Measurements from ENCODE around the gene DDX39B.

Gene DDX39B

DNA sequence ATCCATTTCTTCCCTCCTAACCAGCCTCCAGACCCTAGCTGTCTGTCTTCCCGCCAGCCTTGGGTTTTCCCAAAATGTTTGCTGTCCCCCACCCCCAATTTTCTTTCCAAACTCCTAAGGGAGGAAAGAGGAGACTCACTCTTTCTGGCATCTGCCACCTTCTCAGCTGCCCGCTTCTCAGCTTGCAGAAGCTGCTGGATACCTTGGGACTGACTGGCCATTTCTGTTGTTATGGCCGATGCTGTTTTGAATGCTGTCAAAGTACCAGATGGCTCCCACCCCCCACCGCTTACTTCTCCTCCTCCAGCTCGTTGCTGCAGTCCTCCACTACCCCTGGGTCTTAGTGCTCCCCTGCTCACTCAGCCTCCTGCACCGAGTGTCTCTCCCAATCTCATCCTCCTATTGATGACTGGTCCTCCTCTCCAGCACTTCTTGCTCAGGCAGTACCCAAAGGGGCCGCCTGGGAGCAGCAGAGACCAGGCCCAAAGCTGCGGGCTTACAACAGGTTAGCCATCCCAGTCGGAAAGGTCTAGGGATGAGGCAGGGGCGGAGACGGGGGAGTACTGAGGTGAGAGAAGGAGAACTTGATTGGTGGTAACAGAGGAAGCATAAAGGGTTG lies 4.6 kb upstream of the DDX39B start, which contains the start of gene ATP6V1G2:
Gene ATP6V1G2 (minus strand): TSS at position 270 of the 619 bp plus-strand sequence. CDS start 49 bp downstream, at position 221.
- in situ Hi-C loops (cut with MboI; ENCODE audit: low pct_unique_long_range_greater_than_20kb, low sequenced_read_pairs, unreplicated experiment), result no loop called here
- TF ChIP-seq, protein P1, sequence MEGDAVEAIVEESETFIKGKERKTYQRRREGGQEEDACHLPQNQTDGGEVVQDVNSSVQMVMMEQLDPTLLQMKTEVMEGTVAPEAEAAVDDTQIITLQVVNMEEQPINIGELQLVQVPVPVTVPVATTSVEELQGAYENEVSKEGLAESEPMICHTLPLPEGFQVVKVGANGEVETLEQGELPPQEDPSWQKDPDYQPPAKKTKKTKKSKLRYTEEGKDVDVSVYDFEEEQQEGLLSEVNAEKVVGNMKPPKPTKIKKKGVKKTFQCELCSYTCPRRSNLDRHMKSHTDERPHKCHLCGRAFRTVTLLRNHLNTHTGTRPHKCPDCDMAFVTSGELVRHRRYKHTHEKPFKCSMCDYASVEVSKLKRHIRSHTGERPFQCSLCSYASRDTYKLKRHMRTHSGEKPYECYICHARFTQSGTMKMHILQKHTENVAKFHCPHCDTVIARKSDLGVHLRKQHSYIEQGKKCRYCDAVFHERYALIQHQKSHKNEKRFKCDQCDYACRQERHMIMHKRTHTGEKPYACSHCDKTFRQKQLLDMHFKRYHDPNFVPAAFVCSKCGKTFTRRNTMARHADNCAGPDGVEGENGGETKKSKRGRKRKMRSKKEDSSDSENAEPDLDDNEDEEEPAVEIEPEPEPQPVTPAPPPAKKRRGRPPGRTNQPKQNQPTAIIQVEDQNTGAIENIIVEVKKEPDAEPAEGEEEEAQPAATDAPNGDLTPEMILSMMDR (IDR thresholded peaks at IDR 0.05; ENCODE audit: extremely low read depth, insufficient read depth, missing control alignments), result peak; percentile 98
- DNase-seq (ENCODE audit: low spot score), result peak; percentile 71

DNA sequence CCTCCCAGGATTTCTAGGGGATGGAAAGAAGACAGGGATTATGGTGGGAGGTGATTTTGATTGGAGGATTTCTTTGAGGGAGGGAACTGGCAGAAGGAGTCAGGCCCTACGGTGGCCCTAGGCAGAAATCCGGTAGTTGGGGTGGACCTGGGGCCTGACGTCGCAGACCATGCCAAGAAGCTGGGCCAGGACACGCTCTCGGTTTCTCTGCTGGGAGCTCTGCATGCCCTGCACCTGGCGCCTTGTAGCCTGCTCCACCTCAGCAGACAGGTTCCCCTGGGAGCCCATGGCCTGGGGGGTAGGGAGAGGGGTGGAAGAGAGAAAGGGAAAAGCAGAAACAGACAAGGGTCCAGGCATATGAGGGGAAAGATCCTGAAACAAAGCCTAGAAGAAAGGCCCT lies 3.5 kb upstream of the DDX39B start:
- DNase-seq (ENCODE audit: low spot score), result no peak
- in situ Hi-C loops (cut with MboI; ENCODE audit: low pct_unique_long_range_greater_than_20kb, low sequenced_read_pairs, unreplicated experiment), result no loop called here
- TF ChIP-seq, protein P1 (IDR thresholded peaks at IDR 0.05; ENCODE audit: extremely low read depth, insufficient read depth, missing control alignments), result no peak

DNA sequence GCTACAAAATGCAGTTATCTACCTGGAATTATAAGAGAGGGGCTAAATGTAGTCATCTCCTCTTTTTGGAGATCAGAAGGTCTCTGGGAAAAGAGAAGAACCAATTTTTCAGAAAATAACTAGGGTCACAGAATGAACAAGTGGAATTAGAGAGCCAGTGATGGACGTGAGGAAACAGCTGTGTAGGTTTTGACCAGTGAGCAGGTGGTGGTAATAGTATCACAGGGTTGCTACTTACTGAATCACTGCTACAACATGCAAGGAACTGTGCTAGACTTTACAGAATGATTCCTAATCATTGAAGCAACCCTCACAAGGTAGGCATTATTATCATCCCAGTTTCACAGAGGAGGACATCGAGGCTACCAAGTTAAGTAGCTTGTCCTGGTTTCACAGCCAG lies 2.9 kb upstream of the DDX39B start:
- in situ Hi-C loops (cut with MboI; ENCODE audit: low pct_unique_long_range_greater_than_20kb, low sequenced_read_pairs, unreplicated experiment), result no loop called here

DNA sequence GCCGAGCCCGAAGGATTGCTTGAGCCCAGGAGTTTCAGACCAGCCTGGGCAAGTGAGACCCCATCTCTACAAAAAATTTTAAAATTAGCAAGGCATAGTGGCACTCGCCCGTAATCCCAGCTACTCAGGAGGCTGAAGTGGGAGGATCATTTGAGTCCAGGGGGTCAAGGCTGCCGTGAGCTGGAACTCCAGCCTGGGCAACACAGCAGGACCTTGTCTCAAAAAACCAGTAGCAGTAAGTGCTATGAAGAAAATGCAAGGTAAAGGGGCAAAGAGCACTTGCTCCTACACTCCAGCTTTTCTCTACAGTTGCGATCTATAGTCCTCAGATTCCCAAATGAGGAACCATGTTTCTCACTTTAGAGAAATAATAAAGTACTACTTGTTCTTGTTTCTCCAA lies 1.8 kb upstream of the DDX39B start:
- in situ Hi-C loops (cut with MboI; ENCODE audit: low pct_unique_long_range_greater_than_20kb, low sequenced_read_pairs, unreplicated experiment), result no loop called here
- DNase-seq (ENCODE audit: low spot score), result no peak

More for the DNA sequence above, 2.9 kb upstream of the DDX39B start:
- TF ChIP-seq, protein P1 (IDR thresholded peaks at IDR 0.05; ENCODE audit: extremely low read depth, insufficient read depth, missing control alignments), result no peak
- no peak for DNase-seq (ENCODE audit: low spot score)

DNA sequence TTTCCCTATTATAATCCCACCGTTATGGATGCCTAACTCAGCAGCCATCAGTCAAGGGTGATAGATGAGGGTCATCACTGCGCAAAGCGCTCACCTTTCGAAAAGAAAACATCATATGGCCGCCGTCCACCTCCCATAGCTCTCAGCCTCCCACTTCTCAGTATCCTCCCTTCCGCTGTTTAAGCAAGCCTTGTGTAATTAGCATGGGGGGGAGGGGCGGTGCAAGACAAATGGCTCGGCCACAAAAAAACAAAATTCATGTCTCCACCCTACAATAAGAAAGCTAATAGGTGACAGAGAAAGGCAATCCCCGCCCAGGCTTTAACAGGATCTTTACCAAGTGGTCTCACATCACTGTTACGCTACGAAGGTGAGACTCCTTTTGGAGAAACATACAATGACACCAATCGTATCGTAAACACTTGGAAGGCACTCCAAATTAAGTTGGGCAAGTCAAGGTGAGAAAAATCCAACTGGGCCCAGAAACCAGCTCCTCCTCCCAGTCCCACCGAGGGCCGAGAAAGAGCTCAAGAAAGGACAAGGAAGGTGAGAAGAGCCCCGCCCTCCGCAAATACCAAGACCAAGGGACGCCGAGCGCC lies 645 bp downstream of the DDX39B start:
- no peak for DNase-seq (ENCODE audit: low spot score)
- in situ Hi-C loops (cut with MboI; ENCODE audit: low pct_unique_long_range_greater_than_20kb, low sequenced_read_pairs, unreplicated experiment), result no loop called here

More for the DNA sequence above, 1.8 kb upstream of the DDX39B start:
- TF ChIP-seq, protein P1 (IDR thresholded peaks at IDR 0.05; ENCODE audit: extremely low read depth, insufficient read depth, missing control alignments), result no peak

DNA sequence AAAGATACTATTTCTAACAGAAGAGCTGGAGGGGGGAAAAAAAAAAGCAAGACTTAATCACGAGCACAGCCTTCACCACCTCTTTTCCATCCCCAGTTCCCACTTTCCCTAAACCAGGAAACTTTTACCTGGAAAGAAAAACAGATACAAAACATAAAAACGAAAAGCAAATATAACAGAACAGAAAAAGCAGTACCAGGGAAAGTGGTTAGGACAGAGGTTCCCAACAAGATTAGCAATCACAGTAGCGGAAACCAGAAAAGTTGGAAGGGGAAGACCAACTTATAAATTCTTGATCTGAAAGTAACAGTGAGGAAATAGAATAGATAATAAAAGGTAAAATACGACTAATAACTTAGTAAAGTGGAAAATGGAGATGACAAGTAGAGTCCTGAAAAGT lies 1.2 kb downstream of the DDX39B start:
- DNase-seq (ENCODE audit: low spot score), result no peak
- in situ Hi-C loops (cut with MboI; ENCODE audit: low pct_unique_long_range_greater_than_20kb, low sequenced_read_pairs, unreplicated experiment), result no loop called here
- TF ChIP-seq, protein P1 (IDR thresholded peaks at IDR 0.05; ENCODE audit: extremely low read depth, insufficient read depth, missing control alignments), result no peak

More for the DNA sequence above, 645 bp downstream of the DDX39B start:
- TF ChIP-seq, protein P1 (IDR thresholded peaks at IDR 0.05; ENCODE audit: extremely low read depth, insufficient read depth, missing control alignments), result no peak
